Panc1 (cell line): ENCODE data around the gene ALDH1A1. TPM values are rescaled to one million over a fixed set of nuclear protein-coding genes. Genes with fewer than 3 reads are reported as not detected.

ENCODE experiments used
- ATAC-seq: fragments of 200-7000 bp; cut with Tn5 transposase; 2 replicates; pipeline ENCODE4 v1.9.1; 2020; ENCODE audit warnings: mild to moderate bottlenecking, moderate library complexity
- BruUV-seq: library from RNA; stranded (reverse); fragments of 400-500 nt; replicated peaks from 2 replicates; lab custom pipeline; 2021; lab: Mats Ljungman, UMichigan
- CTCF ChIA-PET: fragments of 300-600 bp; sonication (Branson Sonifier 250); formaldehyde crosslinking; loops from one replicate; lab custom pipeline; 2022; ENCODE audit warnings: antibody characterized with exemption; lab: Charles Lee
- POLR2A ChIA-PET: fragments of 300-600 bp; sonication (Branson Sonifier 250); formaldehyde crosslinking; loops from one replicate; lab custom pipeline; 2022; ENCODE audit warnings: antibody characterized with exemption; lab: Charles Lee
- DNase-seq: peaks from one replicate; pipeline ENCODE4 v3.0.0-alpha.2; 2010; ENCODE audit warnings: low read depth, low spot score
- H3K27ac ChIP-seq: 2 replicates; pipeline ENCODE4 v1.5.1; 2011; ENCODE audit warnings: mild to moderate bottlenecking, low read length, inconsistent platforms
- H3K27me3 ChIP-seq: fragments of 200-500 bp; sonication (Bioruptor generic); 2 replicates; pipeline ENCODE4 v1.6.0; 2014; ENCODE audit warnings: low read length, inconsistent platforms; ENCODE audit not compliant: control insufficient read depth, insufficient read depth
- H3K36me3 ChIP-seq: fragments of 200-500 bp; sonication (Bioruptor generic); 2 replicates; pipeline ENCODE4 v1.5.1; 2014; ENCODE audit warnings: inconsistent platforms, mild to moderate bottlenecking, low read length, moderate library complexity; ENCODE audit not compliant: control insufficient read depth, insufficient read depth
- H3K4me1 ChIP-seq: 2 replicates; pipeline ENCODE4 v1.5.1; 2011; ENCODE audit warnings: inconsistent platforms, mild to moderate bottlenecking, low read length, moderate library complexity; ENCODE audit not compliant: control insufficient read depth, insufficient read depth
- H3K4me3 ChIP-seq, 2 experiments: 2 replicates each; pipeline ENCODE4 v1.5.1; 2011 to 2012; ENCODE audit warnings: low read depth in 2 of 2, low read length in 2 of 2, mild to moderate bottlenecking in 2 of 2, inconsistent platforms in 1 of 2, moderate library complexity in 1 of 2
- H3K9me3 ChIP-seq: fragments of 200-500 bp; sonication (Bioruptor generic); 2 replicates; pipeline ENCODE4 v1.5.1; 2014; ENCODE audit warnings: low read depth, mild to moderate bottlenecking, inconsistent platforms, low read length, moderate library complexity; ENCODE audit not compliant: control insufficient read depth, insufficient read depth
- POLR2AphosphoS5 ChIP-seq: IDR thresholded peaks from 2 replicates; pipeline ENCODE4 v1.6.1; 2012; ENCODE audit warnings: mild to moderate bottlenecking, low read depth, low read length, moderate library complexity
- SIN3A ChIP-seq: IDR thresholded peaks from 2 replicates; pipeline ENCODE4 v1.6.1; 2012; ENCODE audit warnings: low read depth, mild to moderate bottlenecking, low read length, moderate library complexity, borderline replicate concordance; ENCODE audit not compliant: insufficient read depth
- TCF7L2 ChIP-seq: IDR thresholded peaks from 2 replicates; pipeline ENCODE4 v1.6.1; 2011; ENCODE audit warnings: mild to moderate bottlenecking, low read depth, low read length, inconsistent platforms
- in situ Hi-C: cut with HindIII; loops from 2 replicates; pipeline ENCODE4 v1.10.0; 2016; ENCODE audit warnings: low sequenced_read_pairs, low pct_unique_long_range_greater_than_20kb
- intact Hi-C: fragments of 100-400 bp; cut with micrococcal nuclease; formaldehyde crosslinking; loops from one replicate; pipeline ENCODE4 v1.10.0; 2022; ENCODE audit not compliant: unreplicated experiment
- total RNA-seq: library from RNA; stranded (reverse); gene quantifications from one replicate; pipeline ENCODE4 v1.2.1, GENCODE V29; 2021; ENCODE audit not compliant: unreplicated experiment
- TF ChIP-seq, protein P1 (sequence below): fragments of 450-650 bp; IDR thresholded peaks from 2 replicates; pipeline ENCODE4 v1.5.1; 2017; ENCODE audit warnings: mild to moderate bottlenecking
- TF ChIP-seq, protein P2 (sequence below), 2 experiments: IDR thresholded peaks; 2 replicates each; pipeline ENCODE4 v1.6.1; 2011 to 2012; ENCODE audit warnings: low read depth in 2 of 2, control low read depth in 1 of 2, low read length in 1 of 2, mild to moderate bottlenecking in 1 of 2, moderate library complexity in 1 of 2; ENCODE audit not compliant: insufficient read depth in 1 of 2

The ALDH1A1 gene
- total RNA-seq, 1 experiment from 2014 or later: 0.54 TPM

DNA sequence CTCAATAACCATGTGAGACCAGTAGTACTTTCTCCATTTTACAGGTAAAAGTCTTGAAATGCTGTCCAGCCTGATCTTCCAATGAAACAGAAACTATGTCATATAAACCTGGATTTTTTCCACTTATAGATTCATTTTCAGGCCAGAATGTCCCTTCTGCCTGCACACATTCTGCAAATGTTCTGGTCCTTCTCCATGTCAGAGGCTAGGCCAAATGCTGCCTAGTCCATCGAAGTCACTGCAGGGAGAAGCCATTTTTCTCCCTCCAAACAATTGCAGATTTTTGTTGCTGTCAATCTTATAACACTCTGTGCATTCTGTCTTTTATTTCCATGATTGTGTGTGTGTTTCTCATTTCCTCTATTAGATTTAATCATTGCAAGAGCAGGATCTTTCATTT is 59.4 kb downstream of the ALDH1A1 start:
- no peak overlapping the region for H3K27ac ChIP-seq
- TF ChIP-seq POLR2AphosphoS5 (no peak), SIN3A (no peak)
- TF ChIP-seq, protein P1, sequence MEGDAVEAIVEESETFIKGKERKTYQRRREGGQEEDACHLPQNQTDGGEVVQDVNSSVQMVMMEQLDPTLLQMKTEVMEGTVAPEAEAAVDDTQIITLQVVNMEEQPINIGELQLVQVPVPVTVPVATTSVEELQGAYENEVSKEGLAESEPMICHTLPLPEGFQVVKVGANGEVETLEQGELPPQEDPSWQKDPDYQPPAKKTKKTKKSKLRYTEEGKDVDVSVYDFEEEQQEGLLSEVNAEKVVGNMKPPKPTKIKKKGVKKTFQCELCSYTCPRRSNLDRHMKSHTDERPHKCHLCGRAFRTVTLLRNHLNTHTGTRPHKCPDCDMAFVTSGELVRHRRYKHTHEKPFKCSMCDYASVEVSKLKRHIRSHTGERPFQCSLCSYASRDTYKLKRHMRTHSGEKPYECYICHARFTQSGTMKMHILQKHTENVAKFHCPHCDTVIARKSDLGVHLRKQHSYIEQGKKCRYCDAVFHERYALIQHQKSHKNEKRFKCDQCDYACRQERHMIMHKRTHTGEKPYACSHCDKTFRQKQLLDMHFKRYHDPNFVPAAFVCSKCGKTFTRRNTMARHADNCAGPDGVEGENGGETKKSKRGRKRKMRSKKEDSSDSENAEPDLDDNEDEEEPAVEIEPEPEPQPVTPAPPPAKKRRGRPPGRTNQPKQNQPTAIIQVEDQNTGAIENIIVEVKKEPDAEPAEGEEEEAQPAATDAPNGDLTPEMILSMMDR: no peak
- H3K4me3 ChIP-seq: no peak overlapping the region
- DNase-seq: no peak
- H3K27me3 ChIP-seq: no peaks in the 10 kb centered on the region
- ATAC-seq: no peak
- no TSS peak for BruUV-seq
- POLR2A ChIA-PET: no interaction called here
- intact Hi-C loops (no loop called here), in situ Hi-C loops (no loop called here)
- no peaks in the 10 kb centered on the region for H3K9me3 ChIP-seq
- CTCF ChIA-PET: no interaction called here
- H3K36me3 ChIP-seq: no peaks in the 10 kb centered on the region
- no peaks in the 10 kb centered on the region for H3K4me1 ChIP-seq

DNA sequence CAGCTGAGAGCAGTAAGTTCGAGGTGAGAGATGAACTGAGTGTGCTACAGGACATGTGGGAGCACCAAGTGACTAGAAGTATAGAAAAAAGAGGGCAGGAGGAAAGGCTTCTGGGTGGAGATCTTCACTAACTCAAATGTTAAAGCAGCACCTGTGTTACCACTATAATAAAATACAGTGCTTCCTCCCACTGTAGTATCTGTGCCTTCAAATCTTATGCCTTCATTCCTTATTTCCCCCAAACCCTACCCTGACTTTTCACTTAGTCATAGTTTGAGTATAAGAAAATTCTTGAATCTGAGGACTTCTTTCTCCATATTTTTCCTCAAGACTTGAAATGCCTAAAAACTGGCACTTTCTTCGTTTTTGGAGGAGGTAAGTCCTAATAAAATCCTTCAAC is 61.8 kb downstream of the ALDH1A1 start:
- H3K4me3 ChIP-seq: no peak overlapping the region
- no peaks in the 10 kb centered on the region for H3K9me3 ChIP-seq
- ChIA-PET CTCF (no interaction called here), POLR2A (no interaction called here)
- in situ Hi-C loops: no loop called here
- H3K36me3 ChIP-seq: no peaks in the 10 kb centered on the region
- DNase-seq: no peak
- TF ChIP-seq TCF7L2 (no peak), POLR2AphosphoS5 (no peak), SIN3A (no peak)
- TF ChIP-seq, protein P2, sequence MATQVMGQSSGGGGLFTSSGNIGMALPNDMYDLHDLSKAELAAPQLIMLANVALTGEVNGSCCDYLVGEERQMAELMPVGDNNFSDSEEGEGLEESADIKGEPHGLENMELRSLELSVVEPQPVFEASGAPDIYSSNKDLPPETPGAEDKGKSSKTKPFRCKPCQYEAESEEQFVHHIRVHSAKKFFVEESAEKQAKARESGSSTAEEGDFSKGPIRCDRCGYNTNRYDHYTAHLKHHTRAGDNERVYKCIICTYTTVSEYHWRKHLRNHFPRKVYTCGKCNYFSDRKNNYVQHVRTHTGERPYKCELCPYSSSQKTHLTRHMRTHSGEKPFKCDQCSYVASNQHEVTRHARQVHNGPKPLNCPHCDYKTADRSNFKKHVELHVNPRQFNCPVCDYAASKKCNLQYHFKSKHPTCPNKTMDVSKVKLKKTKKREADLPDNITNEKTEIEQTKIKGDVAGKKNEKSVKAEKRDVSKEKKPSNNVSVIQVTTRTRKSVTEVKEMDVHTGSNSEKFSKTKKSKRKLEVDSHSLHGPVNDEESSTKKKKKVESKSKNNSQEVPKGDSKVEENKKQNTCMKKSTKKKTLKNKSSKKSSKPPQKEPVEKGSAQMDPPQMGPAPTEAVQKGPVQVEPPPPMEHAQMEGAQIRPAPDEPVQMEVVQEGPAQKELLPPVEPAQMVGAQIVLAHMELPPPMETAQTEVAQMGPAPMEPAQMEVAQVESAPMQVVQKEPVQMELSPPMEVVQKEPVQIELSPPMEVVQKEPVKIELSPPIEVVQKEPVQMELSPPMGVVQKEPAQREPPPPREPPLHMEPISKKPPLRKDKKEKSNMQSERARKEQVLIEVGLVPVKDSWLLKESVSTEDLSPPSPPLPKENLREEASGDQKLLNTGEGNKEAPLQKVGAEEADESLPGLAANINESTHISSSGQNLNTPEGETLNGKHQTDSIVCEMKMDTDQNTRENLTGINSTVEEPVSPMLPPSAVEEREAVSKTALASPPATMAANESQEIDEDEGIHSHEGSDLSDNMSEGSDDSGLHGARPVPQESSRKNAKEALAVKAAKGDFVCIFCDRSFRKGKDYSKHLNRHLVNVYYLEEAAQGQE (IDR thresholded peaks at IDR 0.05; ENCODE audit: insufficient read depth in 1 of 2, low read depth in 2 of 2, low read length in 1 of 2): no peak
- TF ChIP-seq, protein P1: no peak
- intact Hi-C loops: no loop called here
- no peak overlapping the region for H3K27ac ChIP-seq
- no TSS peak for BruUV-seq
- no peak for ATAC-seq
- no peaks in the 10 kb centered on the region for H3K27me3 ChIP-seq
- H3K4me1 ChIP-seq: no peaks in the 10 kb centered on the region
